Neural cell (in vitro differentiated cells): ENCODE measurements around the gene PTPN3. TPM values are rescaled to one million over a fixed set of nuclear protein-coding genes. Genes with fewer than 3 reads are reported as not detected.
"Not testable (repeated sequence)": the region's sequence is repeated elsewhere in the genome, so short reads cannot be mapped to it uniquely, and the experiment has no call there.

ENCODE experiments used
- H2AFZ ChIP-seq: fragments of 200-600, 300-800 bp; sonication (generic), shearing (Covaris generic); 2 replicates; pipeline ENCODE4 v1.6.0; 2014; ENCODE audit warnings: low read depth, mild to moderate bottlenecking, antibody characterized with exemption, low read length, moderate library complexity
- H3F3A ChIP-seq: fragments of 200-600 bp; shearing (Covaris generic); 2 replicates; pipeline ENCODE4 v1.6.1; 2016; ENCODE audit warnings: mild to moderate bottlenecking, moderate library complexity, mixed read lengths, antibody characterized with exemption, low read length; ENCODE audit not compliant: insufficient read depth, poor library complexity, severe bottlenecking
- H3K27ac ChIP-seq: fragments of 200-600, 300-800 bp; sonication (generic), shearing (Covaris generic); 2 replicates; pipeline ENCODE4 v1.5.1; 2014; ENCODE audit warnings: mild to moderate bottlenecking, low read length, moderate library complexity
- H3K27me3 ChIP-seq: fragments of 300-800, 200-600 bp; sonication (generic), shearing (Covaris generic); 2 replicates; pipeline ENCODE4 v1.6.0; 2014; ENCODE audit warnings: mild to moderate bottlenecking, low read depth, low read length, moderate library complexity; ENCODE audit not compliant: insufficient read depth
- H3K36me3 ChIP-seq: fragments of 300-800, 200-600 bp; sonication (generic), shearing (Covaris generic); 2 replicates; pipeline ENCODE4 v1.5.1; 2014; ENCODE audit warnings: mild to moderate bottlenecking, antibody characterized with exemption, low read length, moderate library complexity; ENCODE audit not compliant: insufficient read depth
- H3K4me2 ChIP-seq: fragments of 300-800, 200-600 bp; sonication (generic), shearing (Covaris generic); 2 replicates; pipeline ENCODE4 v1.6.0; 2014; ENCODE audit warnings: mild to moderate bottlenecking, low read length
- H3K4me3 ChIP-seq: fragments of 300-800, 200-600 bp; sonication (generic), shearing (Covaris generic); 2 replicates; pipeline ENCODE4 v1.5.1; 2014; ENCODE audit warnings: mild to moderate bottlenecking, low read length, moderate library complexity
- H3K79me2 ChIP-seq: fragments of 200-600 bp; shearing (Covaris generic); replicated peaks from 2 replicates; pipeline ENCODE4 v1.6.0; 2014; ENCODE audit warnings: mild to moderate bottlenecking, low read length, moderate library complexity; ENCODE audit not compliant: insufficient read depth
- H3K9ac ChIP-seq: fragments of 300-800, 200-600 bp; sonication (generic), shearing (Covaris generic); 2 replicates; pipeline ENCODE4 v1.6.1; 2016; ENCODE audit warnings: mild to moderate bottlenecking, low read length, mixed read lengths
- H3K9me2 ChIP-seq: fragments of 200-600 bp; shearing (Covaris generic); 2 replicates; pipeline ENCODE4 v1.6.1; 2016; ENCODE audit warnings: mild to moderate bottlenecking, low read length, mixed read lengths; ENCODE audit not compliant: insufficient read depth
- H3K9me3 ChIP-seq: fragments of 200-600, 300-800 bp; sonication (generic), shearing (Covaris generic); 2 replicates; pipeline ENCODE4 v1.6.1; 2016; ENCODE audit warnings: mild to moderate bottlenecking, mixed run types, low read length, moderate library complexity, mixed read lengths
- H4K20me1 ChIP-seq: fragments of 200-600 bp; shearing (Covaris generic); 2 replicates; pipeline ENCODE4 v1.6.1; 2016; ENCODE audit warnings: mild to moderate bottlenecking, mixed run types; ENCODE audit not compliant: insufficient read depth
- CTCF ChIP-seq: fragments of 450-650 bp; IDR thresholded peaks from 2 replicates; pipeline ENCODE4 v1.5.1; 2014; ENCODE audit warnings: antibody characterized with exemption, mild to moderate bottlenecking, moderate library complexity; ENCODE audit not compliant: poor library complexity, severe bottlenecking
- EP300 ChIP-seq: fragments of 450-650 bp; conservative IDR thresholded peaks from 2 replicates; pipeline ENCODE4 v1.6.1; 2014; ENCODE audit warnings: antibody characterized with exemption, mild to moderate bottlenecking, moderate library complexity; ENCODE audit not compliant: poor library complexity, severe bottlenecking
- EZH2 ChIP-seq: fragments of 200-600, 300-800 bp; shearing (Covaris generic), sonication (generic); IDR thresholded peaks from 2 replicates; pipeline ENCODE4 v1.6.1; 2014; ENCODE audit warnings: antibody characterized with exemption, low read length, borderline replicate concordance, mild to moderate bottlenecking; ENCODE audit not compliant: insufficient read depth, poor library complexity, severe bottlenecking
- MXI1 ChIP-seq: fragments of 450-650 bp; conservative IDR thresholded peaks from 2 replicates; pipeline ENCODE4 v1.6.1; 2014; ENCODE audit warnings: antibody characterized with exemption, mild to moderate bottlenecking; ENCODE audit not compliant: poor library complexity, severe bottlenecking
- POLR2AphosphoS5 ChIP-seq: IDR thresholded peaks from 2 replicates; pipeline ENCODE4 v1.6.1; 2012
- RAD21 ChIP-seq: fragments of 450-650 bp; conservative IDR thresholded peaks from 2 replicates; pipeline ENCODE4 v1.6.1; 2014; ENCODE audit warnings: antibody characterized with exemption, mild to moderate bottlenecking, moderate library complexity
- REST ChIP-seq: IDR thresholded peaks from 2 replicates; pipeline ENCODE4 v1.6.1; 2012; ENCODE audit warnings: borderline replicate concordance
- TAF1 ChIP-seq: IDR thresholded peaks from 2 replicates; pipeline ENCODE4 v1.6.1; 2012; ENCODE audit warnings: low read depth
- polyA plus RNA-seq: library from polyadenylated mRNA; depleted of rRNA; stranded (reverse); fragments of >200 nt; gene quantifications from 2 replicates; pipeline ENCODE4 v1.2.3, GENCODE V29; 2014

Gene PTPN3
- polyA plus RNA-seq, 1 donor from 2014 or later = 3.8 TPM

DNA sequence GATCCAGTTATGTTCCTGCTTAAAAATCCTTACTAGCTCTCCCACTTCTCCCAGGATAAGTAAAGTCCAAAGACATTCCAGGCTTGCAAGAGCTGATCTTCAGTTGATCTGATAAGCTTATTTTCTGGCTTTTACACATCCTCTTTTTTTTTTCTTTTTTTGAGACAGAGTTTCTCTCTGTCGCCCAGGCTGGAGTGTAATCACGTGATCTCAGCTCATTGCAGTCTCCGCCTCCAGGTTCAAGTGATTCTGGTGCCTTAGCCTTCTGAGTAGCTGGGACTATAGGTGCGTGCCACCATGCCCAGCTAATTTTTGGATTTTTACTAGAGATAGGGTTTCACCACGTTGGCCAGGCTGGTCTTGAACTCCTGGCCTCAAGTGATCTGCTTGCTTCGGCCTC, 37.3 kb upstream of the PTPN3 start:
- Histone ChIP-seq H3K79me2 (no peaks in the 10 kb centered on the region), H4K20me1 (no peaks in the 10 kb centered on the region), H3K36me3 (no peaks in the 10 kb centered on the region), H3K4me3 (no peak overlapping the region), H3K9me3 (no peaks in the 10 kb centered on the region), H3K4me2 (no peak overlapping the region), H3K27ac (no peak overlapping the region), H3K9ac (no peak overlapping the region), H2AFZ (no peak overlapping the region), H3F3A (no peaks in the 10 kb centered on the region), H3K9me2 (no peaks in the 10 kb centered on the region), H3K27me3 (no peaks in the 10 kb centered on the region)
- TF ChIP-seq CTCF (no peak), REST (no peak), RAD21 (no peak), POLR2AphosphoS5 (no peak), TAF1 (no peak), EP300 (no peak), MXI1 (no peak), EZH2 (no peak)

- no peaks in the 10 kb centered on the region for H3K27me3 ChIP-seq
- H3K4me3 ChIP-seq = no peak overlapping the region
- no peak for TF ChIP-seq MXI1
- no peak for TF ChIP-seq RAD21
- no peak for TF ChIP-seq EP300
- no peak for TF ChIP-seq CTCF
- no peak for TF ChIP-seq REST
- TF ChIP-seq TAF1 = no peak
- no peaks in the 10 kb centered on the region for H3F3A ChIP-seq
- no peak overlapping the region for H3K4me2 ChIP-seq
- H3K9me3 ChIP-seq = no peaks in the 10 kb centered on the region
- H3K36me3 ChIP-seq = no peaks in the 10 kb centered on the region
- no peak overlapping the region for H2AFZ ChIP-seq
- H3K9ac ChIP-seq = no peak overlapping the region
- H4K20me1 ChIP-seq = no peaks in the 10 kb centered on the region
- H3K27ac ChIP-seq = no peak overlapping the region
- no peaks in the 10 kb centered on the region for H3K79me2 ChIP-seq
- H3K9me2 ChIP-seq = no peaks in the 10 kb centered on the region
Measured at GRCh38 chr9:109534151-109534550, 36.0 kb upstream of the PTPN3 start.

DNA sequence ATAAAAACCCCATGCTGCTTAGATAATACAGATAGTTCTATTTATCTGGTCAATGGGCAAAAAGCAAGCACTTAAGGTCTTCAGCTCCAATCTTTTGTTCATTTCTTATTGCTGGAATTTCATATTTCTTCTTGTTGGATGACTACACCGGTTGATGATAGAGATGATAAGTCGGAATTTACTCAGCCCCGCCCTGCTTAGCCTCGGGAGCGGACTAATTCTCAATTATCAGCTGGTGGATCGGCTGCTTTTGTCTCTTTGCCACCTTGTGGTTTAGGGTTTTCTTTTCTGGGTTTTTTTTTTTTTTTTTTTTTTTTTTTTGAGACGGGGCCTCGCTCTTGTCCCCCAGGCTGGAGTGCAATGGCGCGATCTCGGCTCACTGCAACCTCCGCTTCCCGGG, 34.5 kb upstream of the PTPN3 start:
- H4K20me1 ChIP-seq, H3F3A ChIP-seq, H3K9me2 ChIP-seq: not testable (repeated sequence)

More for the DNA sequence above, 34.5 kb upstream of the PTPN3 start:
- H3K36me3 ChIP-seq, H3K27me3 ChIP-seq, H3K79me2 ChIP-seq, H3K9ac ChIP-seq, H2AFZ ChIP-seq, H3K9me3 ChIP-seq, H3K4me2 ChIP-seq, H3K4me3 ChIP-seq, H3K27ac ChIP-seq: not testable (repeated sequence)
